Trophoblast cell (in vitro differentiated cells and primary cell): ENCODE results near the gene MAGI2.

Source experiments
- DNase-seq, 2 donors: peaks; one replicate each; pipeline ENCODE4 v3.0.0-alpha.2; 2016
- H2AFZ ChIP-seq: 2 replicates; pipeline ENCODE4 v1.6.1; 2013; ENCODE audit warnings: low read length, moderate library complexity, mild to moderate bottlenecking; ENCODE audit not compliant: insufficient read depth, poor library complexity
- H2AK5ac ChIP-seq: 2 replicates; pipeline ENCODE4 v1.6.1; 2013; ENCODE audit warnings: mild to moderate bottlenecking, low read length
- H2BK120ac ChIP-seq: 2 replicates; pipeline ENCODE4 v1.6.1; 2013; ENCODE audit warnings: low read length, mild to moderate bottlenecking, moderate library complexity; ENCODE audit not compliant: insufficient read depth, poor library complexity
- H2BK12ac ChIP-seq: 2 replicates; pipeline ENCODE4 v1.6.1; 2013; ENCODE audit warnings: mild to moderate bottlenecking, low read length, moderate library complexity
- H2BK5ac ChIP-seq: 2 replicates; pipeline ENCODE4 v1.6.1; 2013; ENCODE audit warnings: low read length, low read depth, moderate library complexity, mild to moderate bottlenecking; ENCODE audit not compliant: poor library complexity
- H3K14ac ChIP-seq: 2 replicates; pipeline ENCODE4 v1.6.1; 2013; ENCODE audit warnings: mild to moderate bottlenecking, low read length
- H3K18ac ChIP-seq: 2 replicates; pipeline ENCODE4 v1.6.1; 2013; ENCODE audit warnings: mild to moderate bottlenecking, low read length
- H3K23ac ChIP-seq: 2 replicates; pipeline ENCODE4 v1.6.1; 2013; ENCODE audit warnings: low read length
- H3K27ac ChIP-seq: 2 replicates; pipeline ENCODE4 v1.5.1; 2013; ENCODE audit warnings: low read depth, mild to moderate bottlenecking, inconsistent platforms, low read length, moderate library complexity
- H3K27me3 ChIP-seq: 2 replicates; pipeline ENCODE4 v1.6.1; 2013; ENCODE audit warnings: inconsistent platforms, mild to moderate bottlenecking, low read length, moderate library complexity; ENCODE audit not compliant: insufficient read depth
- H3K36me3 ChIP-seq, 2 experiments: 1 replicate in 1 of 2; 2 replicates in 1 of 2; pipeline ENCODE4 v1.6.1; 2013; ENCODE audit warnings: low read length in 2 of 2, mild to moderate bottlenecking in 2 of 2, moderate library complexity in 1 of 2; ENCODE audit not compliant: insufficient read depth in 2 of 2, control insufficient read depth in 1 of 2
- H3K4ac ChIP-seq: 2 replicates; pipeline ENCODE4 v1.6.1; 2013; ENCODE audit warnings: low read depth, mild to moderate bottlenecking, low read length, moderate library complexity
- H3K4me1 ChIP-seq, 2 experiments: 1 replicate in 1 of 2; 2 replicates in 1 of 2; pipeline ENCODE4 v1.6.1; 2013; ENCODE audit warnings: low read length in 2 of 2, mild to moderate bottlenecking in 2 of 2, moderate library complexity in 1 of 2; ENCODE audit not compliant: insufficient read depth in 2 of 2, control insufficient read depth in 1 of 2
- H3K4me2 ChIP-seq: 2 replicates; pipeline ENCODE4 v1.6.1; 2013; ENCODE audit warnings: inconsistent platforms, mild to moderate bottlenecking, low read length, moderate library complexity
- H3K4me3 ChIP-seq: 2 replicates; pipeline ENCODE4 v1.5.1; 2013; ENCODE audit warnings: mild to moderate bottlenecking, low read depth, low read length, inconsistent platforms
- H3K79me1 ChIP-seq: one replicate; pipeline ENCODE4 v1.6.1; 2013; ENCODE audit warnings: low read length
- H3K79me2 ChIP-seq: 2 replicates; pipeline ENCODE4 v1.6.1; 2013; ENCODE audit warnings: low read length, mild to moderate bottlenecking; ENCODE audit not compliant: control insufficient read depth, insufficient read depth, poor library complexity
- H3K9ac ChIP-seq: 2 replicates; pipeline ENCODE4 v1.6.1; 2013; ENCODE audit warnings: mild to moderate bottlenecking, low read length
- H3K9me3 ChIP-seq: 2 replicates; pipeline ENCODE4 v1.6.1; 2013; ENCODE audit warnings: low read depth, mild to moderate bottlenecking, control low read depth, inconsistent platforms, low read length; ENCODE audit not compliant: insufficient read depth
- H4K12ac ChIP-seq: 2 replicates; pipeline ENCODE4 v1.6.1; 2013; ENCODE audit warnings: low read depth, mild to moderate bottlenecking, low read length, moderate library complexity
- H4K8ac ChIP-seq: 2 replicates; pipeline ENCODE4 v1.6.1; 2013; ENCODE audit warnings: low read depth, mild to moderate bottlenecking, low read length, moderate library complexity
- H4K91ac ChIP-seq: one replicate; pipeline ENCODE4 v1.6.1; 2013; ENCODE audit warnings: low read depth, mild to moderate bottlenecking, low read length, moderate library complexity
- WGBS: extraction: QIAGEN DNeasy Blood & Tissue Kit; methylation state at CpG from one replicate; pipeline ENCODE4 v1.1.7; 2013; ENCODE audit warnings: missing lambda C conversion rate; ENCODE audit not compliant: insufficient read length, insufficient coverage; ENCODE audit errors: extremely low coverage; 5-methylcytosine and 5-hydroxymethylcytosine counted together

Gene MAGI2

GRCh38 chr7:78794101-78794500, 659.4 kb downstream of the MAGI2 start:
- no peak overlapping the region for H2AFZ ChIP-seq
- no peaks in the 10 kb centered on the region for H3K27me3 ChIP-seq
- no peak overlapping the region for H2AK5ac ChIP-seq
- no peak overlapping the region for H3K23ac ChIP-seq
- H4K12ac ChIP-seq, result no peak overlapping the region
- no peak overlapping the region for H3K4me2 ChIP-seq
- no peak overlapping the region for H3K27ac ChIP-seq
- no peak overlapping the region for H4K91ac ChIP-seq
- H3K4me1 ChIP-seq, result no peaks in the 10 kb centered on the region
- no peak overlapping the region for H3K4me3 ChIP-seq
- no peak overlapping the region for H3K9ac ChIP-seq
- no peak overlapping the region for H2BK5ac ChIP-seq
- H4K8ac ChIP-seq, result no peak overlapping the region
- WGBS, result no CpG with 5 or more reads among the region's 2 CpGs
- no peak overlapping the region for H2BK12ac ChIP-seq
- H3K14ac ChIP-seq, result no peak overlapping the region
- DNase-seq, result peak; percentile 23 to 66
- no peak overlapping the region for H3K4ac ChIP-seq
- no peaks in the 10 kb centered on the region for H3K79me2 ChIP-seq
- H3K9me3 ChIP-seq, result no peaks in the 10 kb centered on the region
- H3K79me1 ChIP-seq, result no peaks in the 10 kb centered on the region
- no peak overlapping the region for H3K18ac ChIP-seq
- no peaks in the 10 kb centered on the region for H3K36me3 ChIP-seq
- no peak overlapping the region for H2BK120ac ChIP-seq

- Histone ChIP-seq H3K4me2 (no peak overlapping the region), H3K36me3 (no peaks in the 10 kb centered on the region), H3K9ac (no peak overlapping the region), H2AK5ac (no peak overlapping the region), H4K8ac (no peak overlapping the region), H3K79me2 (no peaks in the 10 kb centered on the region), H3K4me3 (no peak overlapping the region), H2BK12ac (no peak overlapping the region), H3K23ac (no peak overlapping the region), H3K27me3 (no peaks in the 10 kb centered on the region), H2BK120ac (no peak overlapping the region), H3K27ac (no peak overlapping the region), H4K12ac (no peak overlapping the region), H3K79me1 (no peaks in the 10 kb centered on the region), H3K14ac (no peak overlapping the region), H3K18ac (no peak overlapping the region), H3K4me1 (no peaks in the 10 kb centered on the region), H4K91ac (no peak overlapping the region), H2AFZ (no peak overlapping the region), H2BK5ac (no peak overlapping the region), H3K9me3 (no peaks in the 10 kb centered on the region), H3K4ac (no peak overlapping the region)
- no CpG with 5 or more reads among the region's 3 CpGs for WGBS
- DNase-seq, result peak in 1 of 2 donors; percentile 3
These were observed 660.8 kb downstream of the MAGI2 start for GRCh38 chr7:78792624-78793023.

GRCh38 chr7:78792006-78792405, 661.5 kb downstream of the MAGI2 start:
- Histone ChIP-seq H4K8ac (no peak overlapping the region), H3K4ac (no peak overlapping the region), H3K27ac (no peak overlapping the region), H3K9me3 (no peaks in the 10 kb centered on the region), H2AFZ (no peak overlapping the region), H4K91ac (no peak overlapping the region), H3K4me1 (no peaks in the 10 kb centered on the region), H3K4me3 (no peak overlapping the region), H3K4me2 (no peak overlapping the region), H3K36me3 (no peaks in the 10 kb centered on the region), H3K27me3 (no peaks in the 10 kb centered on the region), H2AK5ac (no peak overlapping the region), H3K23ac (no peak overlapping the region), H3K79me2 (no peaks in the 10 kb centered on the region), H3K18ac (no peak overlapping the region), H3K79me1 (no peaks in the 10 kb centered on the region), H4K12ac (no peak overlapping the region), H3K14ac (no peak overlapping the region), H2BK12ac (no peak overlapping the region), H2BK120ac (no peak overlapping the region), H3K9ac (no peak overlapping the region), H2BK5ac (no peak overlapping the region)
- DNase-seq, result no peak
- no CpG with 5 or more reads among the region's 6 CpGs for WGBS

GRCh38 chr7:78788464-78788863, 665.0 kb downstream of the MAGI2 start:
- Histone ChIP-seq H3K27ac (no peak overlapping the region), H3K79me2 (no peaks in the 10 kb centered on the region), H2BK120ac (no peak overlapping the region), H3K4ac (no peak overlapping the region), H3K4me3 (no peak overlapping the region), H3K27me3 (no peaks in the 10 kb centered on the region), H2BK5ac (no peak overlapping the region), H3K79me1 (no peaks in the 10 kb centered on the region), H3K9ac (no peak overlapping the region), H3K4me2 (no peak overlapping the region), H2AFZ (no peak overlapping the region), H3K36me3 (no peaks in the 10 kb centered on the region), H3K23ac (no peak overlapping the region), H4K12ac (no peak overlapping the region), H3K9me3 (no peaks in the 10 kb centered on the region), H2BK12ac (no peak overlapping the region), H3K18ac (no peak overlapping the region), H3K4me1 (no peaks in the 10 kb centered on the region), H2AK5ac (no peak overlapping the region), H4K8ac (no peak overlapping the region), H3K14ac (no peak overlapping the region), H4K91ac (no peak overlapping the region)
- WGBS, result no CpG with 5 or more reads among the region's 2 CpGs
- no peak for DNase-seq
